Gastrocnemius medialis (tissue), 4 donors: Measurements from ENCODE around the gene KDM1A.

Experiments used
- POLR2A ChIP-seq, 2 donors: fragments of 450-650 bp; IDR thresholded peaks; one replicate each; pipeline ENCODE4 v1.6.1; 2017; ENCODE audit warnings: antibody characterized with exemption in 2 of 2, mild to moderate bottlenecking in 2 of 2, moderate library complexity in 2 of 2
- TF ChIP-seq, protein P1 (sequence below), 5 experiments: fragments of 450-650 bp in 3 of 5; fragments of 200-600 bp in 2 of 5; sonication (generic) in 2 of 5; IDR thresholded peaks in 4 of 5; conservative IDR thresholded peaks in 1 of 5; 1 replicate in 4 of 5; 2 replicates in 1 of 5; pipeline ENCODE4 v1.5.1; 2016 to 2019; ENCODE audit warnings: antibody characterized with exemption in 5 of 5, mild to moderate bottlenecking in 3 of 5, moderate library complexity in 3 of 5

DNA sequence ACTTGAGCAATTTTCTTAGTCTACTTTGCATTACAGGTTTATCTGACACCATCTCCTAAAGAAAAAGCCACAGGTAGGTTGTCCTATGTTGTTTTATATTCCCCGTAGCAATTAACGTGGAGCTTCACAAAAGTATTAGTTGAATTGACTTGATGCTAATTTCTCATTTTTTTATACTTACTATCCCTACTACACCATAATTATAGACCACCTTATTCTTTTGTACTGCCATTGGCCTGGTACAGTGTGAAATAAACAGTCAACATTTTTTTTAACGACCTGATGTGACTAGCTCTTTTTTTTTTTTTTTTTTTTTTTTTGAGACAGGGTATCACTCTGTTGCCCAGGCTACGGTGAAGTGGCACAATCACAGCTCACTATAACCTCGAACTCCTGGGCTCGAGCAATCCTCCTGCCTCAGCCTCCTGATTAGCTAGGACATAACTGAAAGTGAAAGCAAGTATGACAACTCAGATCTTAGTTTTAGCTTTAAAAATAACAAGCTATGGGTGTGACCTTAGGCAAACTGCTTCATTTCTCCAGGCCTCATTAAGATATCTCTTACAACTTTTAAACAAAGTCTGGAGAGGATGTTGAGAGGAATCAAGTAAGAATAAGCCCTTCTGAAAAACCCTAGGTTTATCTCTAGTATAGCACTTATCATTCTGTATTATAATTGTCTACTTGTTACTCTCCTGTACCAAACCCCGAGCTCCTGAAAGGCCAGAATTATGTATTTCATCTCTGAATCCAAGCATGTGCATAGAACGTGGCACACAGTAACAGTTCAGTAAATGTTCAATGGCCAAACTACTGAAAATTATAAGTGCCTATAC lies 99.9 kb downstream of the KDM1A start:
- TF ChIP-seq, protein P1, sequence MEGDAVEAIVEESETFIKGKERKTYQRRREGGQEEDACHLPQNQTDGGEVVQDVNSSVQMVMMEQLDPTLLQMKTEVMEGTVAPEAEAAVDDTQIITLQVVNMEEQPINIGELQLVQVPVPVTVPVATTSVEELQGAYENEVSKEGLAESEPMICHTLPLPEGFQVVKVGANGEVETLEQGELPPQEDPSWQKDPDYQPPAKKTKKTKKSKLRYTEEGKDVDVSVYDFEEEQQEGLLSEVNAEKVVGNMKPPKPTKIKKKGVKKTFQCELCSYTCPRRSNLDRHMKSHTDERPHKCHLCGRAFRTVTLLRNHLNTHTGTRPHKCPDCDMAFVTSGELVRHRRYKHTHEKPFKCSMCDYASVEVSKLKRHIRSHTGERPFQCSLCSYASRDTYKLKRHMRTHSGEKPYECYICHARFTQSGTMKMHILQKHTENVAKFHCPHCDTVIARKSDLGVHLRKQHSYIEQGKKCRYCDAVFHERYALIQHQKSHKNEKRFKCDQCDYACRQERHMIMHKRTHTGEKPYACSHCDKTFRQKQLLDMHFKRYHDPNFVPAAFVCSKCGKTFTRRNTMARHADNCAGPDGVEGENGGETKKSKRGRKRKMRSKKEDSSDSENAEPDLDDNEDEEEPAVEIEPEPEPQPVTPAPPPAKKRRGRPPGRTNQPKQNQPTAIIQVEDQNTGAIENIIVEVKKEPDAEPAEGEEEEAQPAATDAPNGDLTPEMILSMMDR (IDR thresholded peaks at IDR 0.05 in 4 of 5, conservative IDR thresholded peaks at IDR 0.05 in 1 of 5): no peak
- no peak for TF ChIP-seq POLR2A (IDR thresholded peaks at IDR 0.05)
